ENCODE results near the gene TEX48. TPM values are rescaled to one million over a fixed set of nuclear protein-coding genes. Genes with fewer than 3 reads are reported as not detected.

TEX48 gene
- total RNA-seq, 4 donors from 2014 or later = not detected

GRCh38 chr9:114674798-114675540 lies 7.0 kb downstream of the TEX48 start:
- Histone ChIP-seq H3K27ac (no peak overlapping the region), H3K4me1 (peaks cover 0 to 9% (median 0%) of the 10 kb centered on the region in 4 donors), H3K27me3 (no peaks in the 10 kb centered on the region), H3K4me3 (no peak overlapping the region), H3K9me3 (no peaks in the 10 kb centered on the region), H3K36me3 (no peaks in the 10 kb centered on the region)
- in situ Hi-C loops (cut with MboI; ENCODE audit: low pct_ligation_motif_present in 1 of 4, low pct_unique_long_range_greater_than_20kb in 1 of 4, low sequenced_read_pairs in 3 of 4) (loop anchor here (5.0 to 25.0 kb wide), 5 partner anchors 188 to 850 kb away; no protein-coding TSS in a partner anchor), intact Hi-C loops (cut with DNase I; ENCODE audit: low total_unique reads) (no loop called here)
- TF ChIP-seq POLR2A (IDR thresholded peaks at IDR 0.05) (no peak), EP300 (IDR thresholded peaks at IDR 0.05; ENCODE audit: low read depth) (no peak), POLR2AphosphoS5 (IDR thresholded peaks at IDR 0.05) (no peak), CTCF (IDR thresholded peaks at IDR 0.05) (no peak)
- 81 to 84% methylated on average over 3 of the region's 3 CpGs for WGBS, 2 donors (ENCODE audit: low coverage in 1 of 2)
- DNase-seq = no peak

GRCh38 chr9:114674076-114674797 lies 7.8 kb downstream of the TEX48 start:
- peaks cover 0 to 9% (median 0%) of the 10 kb centered on the region in 4 donors for H3K4me1 ChIP-seq
- no peak overlapping the region for H3K4me3 ChIP-seq
- H3K27me3 ChIP-seq = no peaks in the 10 kb centered on the region
- no peak for DNase-seq
- H3K27ac ChIP-seq = no peak overlapping the region
- H3K36me3 ChIP-seq = no peaks in the 10 kb centered on the region
- in situ Hi-C loops (cut with MboI; ENCODE audit: low pct_ligation_motif_present in 1 of 4, low pct_unique_long_range_greater_than_20kb in 1 of 4, low sequenced_read_pairs in 3 of 4) = loop anchor here in 2 of 4 donors (10.0 to 25.0 kb wide), 3 partner anchors 187 to 851 kb away; no protein-coding TSS in a partner anchor
- no peaks in the 10 kb centered on the region for H3K9me3 ChIP-seq
- intact Hi-C loops (cut with DNase I; ENCODE audit: low total_unique reads) = no loop called here
- TF ChIP-seq POLR2A (IDR thresholded peaks at IDR 0.05) (no peak), EP300 (IDR thresholded peaks at IDR 0.05; ENCODE audit: low read depth) (no peak), POLR2AphosphoS5 (IDR thresholded peaks at IDR 0.05) (no peak), CTCF (IDR thresholded peaks at IDR 0.05) (no peak)
- WGBS, 2 donors (ENCODE audit: low coverage in 1 of 2) = 92% methylated on average over 2 of the region's 2 CpGs; no CpG with 5 or more reads in 1 of the 2 donors

- TF ChIP-seq CTCF (IDR thresholded peaks at IDR 0.05) (no peak), POLR2A (IDR thresholded peaks at IDR 0.05) (no peak), EP300 (IDR thresholded peaks at IDR 0.05; ENCODE audit: low read depth) (no peak)
- no peaks in the 10 kb centered on the region for H3K36me3 ChIP-seq
- no peaks in the 10 kb centered on the region for H3K27me3 ChIP-seq
- intact Hi-C loops (cut with DNase I; ENCODE audit: low total_unique reads) (no loop called here), in situ Hi-C loops (cut with MboI; ENCODE audit: low pct_ligation_motif_present in 1 of 4, low pct_unique_long_range_greater_than_20kb in 1 of 4, low sequenced_read_pairs in 3 of 4) (loop anchor here in 2 of 4 donors (10.0 to 25.0 kb wide), 3 partner anchors 184 to 853 kb away; no protein-coding TSS in a partner anchor)
- no peaks in the 10 kb centered on the region for H3K4me1 ChIP-seq
- no peak overlapping the region for H3K27ac ChIP-seq
- 17 to 40% methylated on average over 1 of the region's 1 CpG for WGBS, 2 donors (ENCODE audit: low coverage in 1 of 2)
- H3K9me3 ChIP-seq = no peaks in the 10 kb centered on the region
- no peak for DNase-seq
- H3K4me3 ChIP-seq = no peak overlapping the region
These were observed 10.4 kb downstream of the TEX48 start for GRCh38 chr9:114671605-114672004.

- in situ Hi-C loops (cut with MboI; ENCODE audit: low pct_ligation_motif_present in 1 of 4, low pct_unique_long_range_greater_than_20kb in 1 of 4, low sequenced_read_pairs in 3 of 4) (loop anchor here in 2 of 4 donors (10.0 to 25.0 kb wide), 3 partner anchors 183 to 855 kb away; no protein-coding TSS in a partner anchor), intact Hi-C loops (cut with DNase I; ENCODE audit: low total_unique reads) (no loop called here)
- H3K27ac ChIP-seq = no peak overlapping the region
- no peaks in the 10 kb centered on the region for H3K36me3 ChIP-seq
- H3K4me1 ChIP-seq = no peaks in the 10 kb centered on the region
- no peak for DNase-seq
- no peak overlapping the region for H3K4me3 ChIP-seq
- no peaks in the 10 kb centered on the region for H3K27me3 ChIP-seq
- no peaks in the 10 kb centered on the region for H3K9me3 ChIP-seq
- no peak for TF ChIP-seq CTCF (IDR thresholded peaks at IDR 0.05)
- TF ChIP-seq POLR2A (IDR thresholded peaks at IDR 0.05) = no peak
- TF ChIP-seq POLR2AphosphoS5 (IDR thresholded peaks at IDR 0.05) = no peak
- no peak for TF ChIP-seq EP300 (IDR thresholded peaks at IDR 0.05; ENCODE audit: low read depth)
These were observed 12.0 kb downstream of the TEX48 start for GRCh38 chr9:114669961-114670360.

Data from transverse colon (tissue), 4 donors.